ENCODE results near the gene MGAT5.

- TF ChIP-seq RAD21 (IDR thresholded peaks at IDR 0.05; ENCODE audit: low read depth) (no peak), CEBPB (IDR thresholded peaks at IDR 0.05) (no peak), CREB1 (IDR thresholded peaks at IDR 0.05; ENCODE audit: low read depth) (no peak), TEAD4 (IDR thresholded peaks at IDR 0.05) (no peak), REST (IDR thresholded peaks at IDR 0.05; ENCODE audit: low read depth) (no peak), TCF12 (IDR thresholded peaks at IDR 0.05; ENCODE audit: low read depth) (no peak), EP300 (IDR thresholded peaks at IDR 0.05; ENCODE audit: borderline replicate concordance) (no peak), TAF1 (IDR thresholded peaks at IDR 0.05; ENCODE audit: low read depth) (no peak), EGR1 (IDR thresholded peaks at IDR 0.05) (no peak), YY1 (IDR thresholded peaks at IDR 0.05; ENCODE audit: low read depth) (no peak), MAX (IDR thresholded peaks at IDR 0.05) (no peak), ZBTB7A (IDR thresholded peaks at IDR 0.05; ENCODE audit: low read depth) (no peak)
Measured at GRCh38 chr2:134426721-134427120, 172.8 kb downstream of the MGAT5 start.
